ENCODE data around the gene AOPEP.
"Not testable (repeated sequence)": the region's sequence is repeated elsewhere in the genome, so short reads cannot be mapped to it uniquely, and the experiment has no call there.

AOPEP gene

GRCh38 chr9:94941211-94941875, 214.8 kb downstream of the AOPEP start:
- DNase-seq, result no peak

GRCh38 chr9:94944626-94945025, 218.1 kb downstream of the AOPEP start:
- DNase-seq, result no peak

DNA sequence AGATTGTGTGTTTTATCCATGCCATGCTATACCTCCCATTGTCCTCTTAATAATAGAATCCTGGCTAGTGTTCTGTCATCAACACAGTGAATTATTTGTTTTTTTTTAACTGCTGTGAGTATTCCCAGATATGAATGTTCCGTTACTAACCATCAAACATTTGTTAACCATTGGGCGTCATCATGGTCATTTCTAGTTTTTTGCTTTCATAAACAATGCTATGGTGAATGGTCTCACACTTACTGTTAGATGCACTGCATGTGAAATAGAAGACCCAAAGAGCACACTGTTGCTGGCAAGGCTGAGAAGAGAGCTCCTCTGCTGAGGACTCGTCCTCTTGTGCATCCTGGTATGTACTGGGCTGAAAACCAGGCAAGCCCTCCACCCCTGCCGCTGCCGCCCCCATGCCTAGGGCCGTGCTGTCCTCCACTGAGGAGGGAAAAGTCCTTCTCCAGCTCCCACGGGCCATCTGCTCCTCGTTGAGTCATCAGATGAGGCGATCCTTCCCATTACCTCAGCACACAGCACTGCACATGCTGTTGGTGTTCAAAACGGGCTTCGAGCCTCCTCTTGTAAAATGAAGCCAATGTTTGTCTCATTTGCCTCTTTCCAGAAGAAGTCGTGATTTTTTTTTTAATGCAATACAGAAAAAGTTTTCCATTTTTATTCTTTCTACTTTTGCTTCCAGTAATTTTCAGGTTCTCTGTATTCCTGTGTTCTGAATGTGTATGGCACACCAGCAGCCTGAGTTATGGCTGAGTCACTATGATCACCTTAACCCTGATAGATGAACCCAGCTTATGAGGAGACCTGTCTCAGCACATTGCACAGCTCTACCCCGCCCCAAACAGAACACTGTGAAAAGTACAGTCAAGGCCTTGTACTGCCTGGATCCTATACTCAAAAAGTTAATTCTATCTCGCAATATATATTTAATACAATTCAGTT, 219.0 kb downstream of the AOPEP start:
- DNase-seq, result no peak

DNA sequence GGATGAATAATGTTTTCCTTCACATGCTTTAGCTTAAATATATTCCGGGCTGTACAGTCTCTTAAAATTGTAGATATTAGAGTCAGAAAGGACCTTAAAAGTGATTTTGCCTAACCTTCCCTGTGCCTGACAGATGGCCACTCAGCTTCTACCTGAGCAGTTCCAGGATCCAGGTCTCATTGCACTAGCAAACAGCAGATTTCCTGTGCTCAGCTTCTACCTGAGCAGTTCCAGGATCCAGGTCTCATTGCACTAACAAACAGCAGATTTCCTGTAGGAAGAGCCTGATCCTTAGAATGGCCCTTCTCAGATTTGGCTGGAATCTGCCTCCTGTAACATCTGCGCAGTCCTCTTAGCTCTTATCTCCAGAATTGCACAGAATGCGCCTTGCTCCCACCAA, 219.8 kb downstream of the AOPEP start:
- DNase-seq, result no peak

- DNase-seq, result no peak
Observed at GRCh38 chr9:94948567-94949235, 222.2 kb downstream of the AOPEP start.

- DNase-seq, result no peak
Observed at GRCh38 chr9:94949370-94949769, 222.9 kb downstream of the AOPEP start.

DNA sequence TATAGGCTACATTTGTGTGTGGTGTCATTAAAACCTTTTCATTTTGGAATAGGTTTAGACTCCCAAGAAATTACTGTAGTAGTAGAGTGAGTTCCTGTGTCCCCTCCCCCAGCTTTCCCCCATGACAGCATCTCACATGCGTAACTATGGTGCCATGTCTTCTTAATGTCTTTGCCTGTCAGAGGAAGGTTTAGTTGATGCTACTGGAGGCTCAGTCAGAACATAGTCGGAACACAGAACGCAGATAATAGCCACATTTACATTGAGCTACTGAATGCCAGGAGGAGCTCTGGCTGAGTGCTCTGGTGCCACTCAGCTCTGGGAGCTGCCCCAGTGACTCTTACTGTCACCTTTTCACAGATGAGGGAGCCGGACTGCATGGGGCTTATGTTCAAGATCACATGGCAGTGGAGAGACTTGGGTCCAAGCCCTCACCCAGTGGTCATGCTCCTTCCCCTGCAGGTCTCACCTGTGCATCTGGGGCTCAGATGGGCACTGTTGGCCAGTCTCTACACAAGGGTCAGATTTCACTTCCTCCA, 223.6 kb downstream of the AOPEP start:
- no peak for DNase-seq

GRCh38 chr9:94950579-94951323, 224.3 kb downstream of the AOPEP start:
- DNase-seq, result no peak

GRCh38 chr9:94951324-94952135, 225.0 kb downstream of the AOPEP start:
- DNase-seq, result no peak

DNA sequence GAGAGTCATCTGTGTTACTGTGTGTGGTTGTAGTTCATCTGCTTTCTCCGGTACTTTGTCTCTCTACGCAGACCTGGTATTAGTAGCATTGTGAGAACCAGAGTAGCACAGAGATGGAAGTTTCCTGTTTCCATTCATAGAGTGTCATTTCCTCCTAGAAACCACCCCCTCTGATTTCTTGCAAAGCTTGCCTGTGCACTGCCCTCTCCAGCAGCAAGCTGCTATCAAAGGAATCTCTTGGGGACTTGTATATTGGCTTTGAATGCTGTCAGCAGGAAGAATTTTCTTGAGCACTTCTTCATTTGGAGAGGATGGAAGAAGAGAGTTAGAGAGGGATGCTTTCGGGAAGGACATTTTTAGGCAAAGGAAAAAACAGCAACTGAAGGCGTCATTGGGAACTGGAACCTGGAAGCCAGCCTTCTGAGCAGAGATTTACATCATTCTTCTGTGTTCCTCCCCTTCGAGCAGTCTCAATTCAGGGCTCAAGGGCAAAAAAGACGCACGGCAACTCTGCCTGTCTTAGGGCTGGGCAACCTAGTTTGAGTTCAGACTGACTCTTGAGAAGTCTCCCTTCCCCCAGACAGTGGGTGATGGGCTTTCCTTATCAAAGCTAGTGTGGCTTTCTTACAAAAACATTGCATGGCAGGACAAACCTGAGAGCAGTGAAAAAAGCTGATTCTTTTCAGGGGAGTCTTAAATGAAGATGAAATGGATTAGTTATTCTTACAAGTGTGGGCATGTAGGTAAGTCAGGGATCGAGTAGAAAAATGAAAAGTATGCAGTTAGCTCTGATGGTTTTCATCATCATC, 226.3 kb downstream of the AOPEP start:
- DNase-seq, result peak; percentile 6

- DNase-seq, result no peak
Observed at GRCh38 chr9:94956731-94957130, 230.2 kb downstream of the AOPEP start.

- DNase-seq, result no peak
Observed at GRCh38 chr9:94960964-94961363, 234.5 kb downstream of the AOPEP start.

- DNase-seq, result no peak
Observed at GRCh38 chr9:94961870-94962269, 235.4 kb downstream of the AOPEP start.

GRCh38 chr9:94965631-94966030, 239.1 kb downstream of the AOPEP start:
- DNase-seq, result not testable (repeated sequence)

- DNase-seq, result not testable (repeated sequence)
Observed at GRCh38 chr9:94966046-94966445, 239.5 kb downstream of the AOPEP start.

DNA sequence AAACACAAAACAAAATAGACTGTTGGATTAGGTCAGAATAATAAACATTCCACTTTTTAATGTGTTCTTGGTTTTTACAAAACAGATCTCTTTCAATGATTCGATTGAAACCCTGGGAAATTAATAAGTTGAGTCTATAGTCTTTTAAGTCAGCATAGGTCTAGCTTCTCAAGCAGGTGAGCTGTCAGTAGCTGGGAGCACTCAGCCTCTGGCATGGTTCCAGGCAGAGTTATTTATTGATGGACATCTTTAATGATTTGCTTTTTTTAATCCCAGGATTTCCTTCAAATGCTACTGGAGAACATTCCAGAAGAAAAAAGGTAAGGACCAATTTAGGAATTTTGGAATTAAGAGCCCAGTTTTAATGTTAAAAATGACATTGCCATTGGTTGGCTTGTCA, 241.0 kb downstream of the AOPEP start:
- DNase-seq, result no peak

- no peak for DNase-seq
Observed at GRCh38 chr9:94971378-94972131, 245.1 kb downstream of the AOPEP start.

DNA sequence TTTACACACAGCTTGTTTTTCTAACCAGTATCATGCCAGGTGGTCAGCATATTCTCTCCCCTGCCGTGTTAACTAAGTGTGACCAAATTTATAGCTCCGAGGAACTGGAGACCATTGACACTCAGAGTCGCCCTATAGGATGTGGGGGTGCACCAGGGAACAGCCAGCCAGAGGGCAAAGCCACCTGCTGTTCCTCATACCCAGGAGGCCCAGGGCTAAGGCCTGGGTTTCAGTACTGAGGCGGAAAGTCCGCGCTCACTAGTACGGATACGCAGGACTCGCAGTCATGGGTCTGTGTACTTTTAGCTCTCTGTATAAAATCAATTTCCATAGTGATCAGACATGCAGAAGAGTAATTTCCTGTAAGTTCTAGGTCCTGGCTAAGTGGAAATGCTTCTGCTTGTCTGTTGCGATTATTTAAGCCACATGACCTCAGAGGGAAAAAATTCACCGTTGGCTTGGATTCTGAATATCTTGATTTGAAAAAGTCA, 247.0 kb downstream of the AOPEP start:
- no peak for DNase-seq

DNA sequence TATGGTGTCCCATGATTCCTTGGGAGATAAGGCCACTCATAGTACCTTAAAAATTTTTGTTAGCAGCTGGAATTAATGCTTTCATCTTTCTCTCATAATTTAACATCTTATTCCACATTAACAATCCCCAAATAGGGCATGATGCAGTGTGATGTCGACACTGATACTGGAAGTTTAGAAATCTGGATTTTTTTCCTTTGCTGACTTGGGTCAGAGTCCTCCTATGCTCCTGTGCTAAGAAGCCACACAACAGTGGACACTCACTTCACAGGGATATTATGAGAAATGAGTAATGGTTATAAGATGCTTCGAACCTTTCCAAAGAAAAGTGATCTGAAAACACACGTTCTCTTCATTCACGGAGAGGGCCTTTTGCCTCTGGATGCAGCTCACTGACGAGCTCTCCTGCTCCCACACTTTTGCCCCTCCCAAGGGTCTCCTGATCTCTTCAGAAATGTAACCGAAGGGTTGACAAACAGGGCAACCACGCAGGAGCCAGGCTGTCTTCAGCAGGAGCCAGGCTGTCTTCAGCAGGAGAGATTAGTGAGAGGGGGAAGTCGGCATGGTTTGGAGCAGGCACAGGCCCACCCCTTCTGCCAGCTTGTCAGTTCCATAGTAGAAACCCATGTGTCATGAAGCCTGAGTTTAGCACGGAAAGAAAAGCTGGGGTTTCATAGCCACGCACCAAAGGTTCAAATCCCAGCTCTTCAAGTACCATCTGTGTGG, 247.8 kb downstream of the AOPEP start:
- no peak for DNase-seq
